GM12801 (cell line): Measurements from ENCODE around the gene GPR155.

ENCODE experiments used
- TF ChIP-seq, protein P1 (sequence below): IDR thresholded peaks from one replicate; pipeline ENCODE4 v1.5.1; 2011; ENCODE audit warnings: control low read depth; ENCODE audit not compliant: insufficient read length; ENCODE audit errors: extremely low read depth

Gene GPR155

GRCh38 chr2:174487820-174488162 lies 962 bp upstream of the GPR155 start:
- TF ChIP-seq, protein P1, sequence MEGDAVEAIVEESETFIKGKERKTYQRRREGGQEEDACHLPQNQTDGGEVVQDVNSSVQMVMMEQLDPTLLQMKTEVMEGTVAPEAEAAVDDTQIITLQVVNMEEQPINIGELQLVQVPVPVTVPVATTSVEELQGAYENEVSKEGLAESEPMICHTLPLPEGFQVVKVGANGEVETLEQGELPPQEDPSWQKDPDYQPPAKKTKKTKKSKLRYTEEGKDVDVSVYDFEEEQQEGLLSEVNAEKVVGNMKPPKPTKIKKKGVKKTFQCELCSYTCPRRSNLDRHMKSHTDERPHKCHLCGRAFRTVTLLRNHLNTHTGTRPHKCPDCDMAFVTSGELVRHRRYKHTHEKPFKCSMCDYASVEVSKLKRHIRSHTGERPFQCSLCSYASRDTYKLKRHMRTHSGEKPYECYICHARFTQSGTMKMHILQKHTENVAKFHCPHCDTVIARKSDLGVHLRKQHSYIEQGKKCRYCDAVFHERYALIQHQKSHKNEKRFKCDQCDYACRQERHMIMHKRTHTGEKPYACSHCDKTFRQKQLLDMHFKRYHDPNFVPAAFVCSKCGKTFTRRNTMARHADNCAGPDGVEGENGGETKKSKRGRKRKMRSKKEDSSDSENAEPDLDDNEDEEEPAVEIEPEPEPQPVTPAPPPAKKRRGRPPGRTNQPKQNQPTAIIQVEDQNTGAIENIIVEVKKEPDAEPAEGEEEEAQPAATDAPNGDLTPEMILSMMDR = no peak

DNA sequence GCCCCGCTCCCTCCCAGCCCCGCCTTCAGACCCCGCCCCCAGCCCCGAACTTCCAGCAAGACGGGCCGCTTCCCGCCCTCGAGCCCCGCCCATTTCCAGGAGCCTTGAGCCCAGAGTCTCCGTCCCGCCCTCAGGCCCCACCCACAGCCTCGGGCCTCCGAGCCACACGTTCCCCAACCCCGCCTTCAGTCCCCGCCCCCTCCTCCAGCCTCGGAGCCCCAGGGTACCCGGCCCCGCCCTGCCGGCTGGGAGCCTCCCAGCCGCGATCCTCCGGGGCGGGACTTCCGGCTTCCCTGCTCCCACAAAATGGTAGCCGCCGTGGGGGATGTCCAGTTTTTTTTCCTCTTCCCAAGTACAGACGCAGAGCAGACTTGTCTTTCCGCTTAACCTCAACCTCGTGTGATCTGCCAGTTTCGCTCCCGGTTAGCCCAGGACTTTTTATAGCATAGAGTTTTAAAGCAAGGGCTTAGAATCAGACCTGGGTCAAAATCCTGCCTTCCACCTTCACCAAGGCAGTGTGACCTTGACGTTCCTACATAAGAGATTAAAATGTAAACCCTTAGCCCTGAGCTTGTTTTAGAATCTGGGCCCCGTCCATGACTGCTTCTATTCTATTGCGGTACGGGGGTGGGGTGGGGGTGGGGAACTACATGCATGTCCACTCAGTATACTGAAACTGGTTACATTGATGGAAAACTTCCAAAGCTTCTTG lies 435 bp upstream of the GPR155 start:
- TF ChIP-seq, protein P1 = no peak

DNA sequence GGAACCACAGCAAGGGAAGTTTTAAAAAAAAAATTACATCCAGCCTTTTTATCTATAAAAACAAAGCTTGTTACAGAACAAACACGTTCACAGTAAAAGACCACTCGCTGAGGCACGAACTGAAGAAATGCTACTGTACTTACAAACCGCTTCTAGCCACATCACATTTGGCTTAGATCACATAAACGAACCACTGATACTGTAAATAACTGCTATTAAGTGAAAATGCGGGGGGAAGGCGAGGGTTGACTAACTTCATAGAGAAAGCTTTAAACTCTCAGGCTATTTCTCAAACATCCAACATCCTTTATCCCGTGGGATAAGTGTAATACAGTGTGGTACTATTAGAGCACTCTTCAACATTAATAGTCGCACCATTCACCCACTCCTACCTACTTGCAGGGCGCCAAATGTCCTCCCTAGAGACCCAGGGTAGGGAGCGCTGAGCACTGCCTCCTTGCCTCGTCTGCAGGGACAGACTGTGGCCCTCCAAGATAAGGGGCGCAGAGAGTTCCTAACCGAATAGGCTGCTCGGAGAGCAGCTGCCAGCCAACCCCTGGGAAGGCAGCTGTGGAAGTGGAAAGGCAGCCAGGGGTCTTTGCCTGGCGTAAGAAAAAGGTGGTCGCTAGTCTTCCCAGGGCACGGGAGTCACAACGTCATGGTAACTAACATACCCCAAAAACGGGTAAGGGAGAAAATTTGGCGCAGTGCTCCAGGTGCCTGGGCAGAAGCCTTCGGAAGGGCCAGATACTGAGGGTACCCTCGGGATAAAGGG lies 854 bp downstream of the GPR155 start:
- TF ChIP-seq, protein P1 = no peak

GRCh38 chr2:174484573-174484972 lies 2.3 kb downstream of the GPR155 start:
- TF ChIP-seq, protein P1 = no peak

DNA sequence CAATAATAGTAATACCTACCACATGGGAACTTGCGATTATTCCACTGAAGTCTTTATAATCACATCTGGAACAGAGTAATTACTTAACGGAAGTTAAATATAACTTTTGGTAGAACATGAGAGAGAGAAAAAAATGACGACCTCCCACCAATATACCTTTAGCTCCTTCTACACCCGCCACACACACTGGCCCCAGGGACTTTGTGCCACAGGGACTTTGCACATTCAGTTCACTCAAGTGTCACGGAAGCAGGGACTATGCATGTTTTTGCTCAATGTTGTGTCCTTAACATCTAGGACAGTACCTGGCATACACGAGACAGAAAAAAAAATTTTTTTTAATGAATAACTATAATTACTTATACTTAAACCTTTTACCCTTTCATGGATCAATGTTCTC lies 4.0 kb downstream of the GPR155 start:
- TF ChIP-seq, protein P1 = no peak

- TF ChIP-seq, protein P1 = no peak
Observed at GRCh38 chr2:174477759-174478158, 9.1 kb downstream of the GPR155 start.

GRCh38 chr2:174473796-174474195 lies 13.0 kb downstream of the GPR155 start:
- TF ChIP-seq, protein P1 = no peak
